Measurements from ENCODE around the gene SLC48A1.
A peak's percentile ranks its signal among the peaks of the same experiment; 100 is the strongest.

Gene SLC48A1

GRCh38 chr12:47741340-47741703 is 31.7 kb upstream of the SLC48A1 start:
- H2AK5ac ChIP-seq (ENCODE audit: low read depth, low read length): no peak overlapping the region
- DNase-seq (ENCODE audit: low spot score): no peak
- no peak overlapping the region for H3K4ac ChIP-seq (ENCODE audit: low read length)
- H3K9me3 ChIP-seq (replicated peaks in 1 of 2; ENCODE audit: control insufficient read depth in 2 of 2, insufficient read depth in 1 of 2, low read depth in 1 of 2, low read length in 2 of 2): no peaks in the 10 kb centered on the region
- no peak overlapping the region for H4K8ac ChIP-seq (ENCODE audit: low read depth, low read length)
- H2BK12ac ChIP-seq (ENCODE audit: low read length): no peak overlapping the region
- H3K36me3 ChIP-seq (replicated peaks in 1 of 2; ENCODE audit: control insufficient read depth in 2 of 2, insufficient read depth in 2 of 2, low read length in 2 of 2): no peaks in the 10 kb centered on the region
- peaks cover 7 to 21% of the 10 kb centered on the region in 2 donors for H3K4me1 ChIP-seq (ENCODE audit: control insufficient read depth in 2 of 2, insufficient read depth in 1 of 2, low read depth in 1 of 2, low read length in 2 of 2)
- H3K4me3 ChIP-seq (ENCODE audit: low read length in 2 of 2): no peak overlapping the region
- no peaks in the 10 kb centered on the region for H3K27me3 ChIP-seq (ENCODE audit: control insufficient read depth in 3 of 3, insufficient read depth in 3 of 3, low read depth in 1 of 3, low read length in 3 of 3)
- no peak overlapping the region for H4K91ac ChIP-seq (ENCODE audit: low read depth, low read length, poor library complexity)
- no peak overlapping the region for H3K23ac ChIP-seq (ENCODE audit: low read depth, low read length, poor library complexity)
- H2BK5ac ChIP-seq (ENCODE audit: low read length): peak overlapping the region; percentile 7
- peak overlapping the region; percentile 37 for H2AFZ ChIP-seq (ENCODE audit: low read length)
- no peaks in the 10 kb centered on the region for H3K79me1 ChIP-seq (ENCODE audit: low read depth, low read length)
- no peak overlapping the region for H3K27ac ChIP-seq (replicated peaks; ENCODE audit: low read length)
- no peak overlapping the region for H3K4me2 ChIP-seq (ENCODE audit: insufficient read depth, low read length, poor library complexity, severe bottlenecking)
- peak overlapping the region; percentile 60 for H3K18ac ChIP-seq (ENCODE audit: low read length)
- H3K14ac ChIP-seq (ENCODE audit: low read length): no peak overlapping the region
- no CpG with 5 or more reads among the region's 4 CpGs for WGBS, 2 donors (ENCODE audit: extremely low coverage in 2 of 2, insufficient read length in 2 of 2, insufficient replicate concordance in 1 of 2)
- H3K9ac ChIP-seq (ENCODE audit: low read depth, low read length, poor library complexity): no peak overlapping the region
- H2BK120ac ChIP-seq (ENCODE audit: low read depth, low read length): peak overlapping the region; percentile 0
- H2BK15ac ChIP-seq (ENCODE audit: low read length): no peak overlapping the region

GRCh38 chr12:47742253-47742825 is 30.7 kb upstream of the SLC48A1 start:
- H3K18ac ChIP-seq (ENCODE audit: low read length): no peak overlapping the region
- no peak overlapping the region for H2BK120ac ChIP-seq (ENCODE audit: low read depth, low read length)
- no peaks in the 10 kb centered on the region for H3K9me3 ChIP-seq (replicated peaks in 1 of 2; ENCODE audit: control insufficient read depth in 2 of 2, insufficient read depth in 1 of 2, low read depth in 1 of 2, low read length in 2 of 2)
- no peak overlapping the region for H3K4me3 ChIP-seq (ENCODE audit: low read length in 2 of 2)
- H3K4ac ChIP-seq (ENCODE audit: low read length): no peak overlapping the region
- no peak overlapping the region for H3K27ac ChIP-seq (replicated peaks; ENCODE audit: low read length)
- H3K14ac ChIP-seq (ENCODE audit: low read length): no peak overlapping the region
- no peak overlapping the region for H2AFZ ChIP-seq (ENCODE audit: low read length)
- no peaks in the 10 kb centered on the region for H3K36me3 ChIP-seq (replicated peaks in 1 of 2; ENCODE audit: control insufficient read depth in 2 of 2, insufficient read depth in 2 of 2, low read length in 2 of 2)
- peaks cover 2 to 17% of the 10 kb centered on the region in 2 donors for H3K4me1 ChIP-seq (ENCODE audit: control insufficient read depth in 2 of 2, insufficient read depth in 1 of 2, low read depth in 1 of 2, low read length in 2 of 2)
- H3K9ac ChIP-seq (ENCODE audit: low read depth, low read length, poor library complexity): no peak overlapping the region
- H3K27me3 ChIP-seq (ENCODE audit: control insufficient read depth in 3 of 3, insufficient read depth in 3 of 3, low read depth in 1 of 3, low read length in 3 of 3): no peaks in the 10 kb centered on the region
- H2BK15ac ChIP-seq (ENCODE audit: low read length): no peak overlapping the region
- no peak overlapping the region for H4K91ac ChIP-seq (ENCODE audit: low read depth, low read length, poor library complexity)
- no CpG with 5 or more reads among the region's 7 CpGs for WGBS, 2 donors (ENCODE audit: extremely low coverage in 2 of 2, insufficient read length in 2 of 2, insufficient replicate concordance in 1 of 2)
- H2BK12ac ChIP-seq (ENCODE audit: low read length): no peak overlapping the region
- no peak overlapping the region for H2BK5ac ChIP-seq (ENCODE audit: low read length)
- H2AK5ac ChIP-seq (ENCODE audit: low read depth, low read length): no peak overlapping the region
- DNase-seq (ENCODE audit: low spot score): no peak
- no peak overlapping the region for H4K8ac ChIP-seq (ENCODE audit: low read depth, low read length)
- H3K79me1 ChIP-seq (ENCODE audit: low read depth, low read length): no peaks in the 10 kb centered on the region
- H3K23ac ChIP-seq (ENCODE audit: low read depth, low read length, poor library complexity): no peak overlapping the region
- no peak overlapping the region for H3K4me2 ChIP-seq (ENCODE audit: insufficient read depth, low read length, poor library complexity, severe bottlenecking)

GRCh38 chr12:47743311-47743860 is 29.7 kb upstream of the SLC48A1 start:
- WGBS, 2 donors (ENCODE audit: extremely low coverage in 2 of 2, insufficient read length in 2 of 2, insufficient replicate concordance in 1 of 2): no CpG with 5 or more reads among the region's 9 CpGs
- Histone ChIP-seq H3K36me3 (replicated peaks in 1 of 2; ENCODE audit: control insufficient read depth in 2 of 2, insufficient read depth in 2 of 2, low read length in 2 of 2) (no peaks in the 10 kb centered on the region), H3K27ac (replicated peaks; ENCODE audit: low read length) (no peak overlapping the region), H3K9me3 (replicated peaks in 1 of 2; ENCODE audit: control insufficient read depth in 2 of 2, insufficient read depth in 1 of 2, low read depth in 1 of 2, low read length in 2 of 2) (no peaks in the 10 kb centered on the region), H3K4me1 (ENCODE audit: control insufficient read depth in 2 of 2, insufficient read depth in 1 of 2, low read depth in 1 of 2, low read length in 2 of 2) (peaks cover 1 to 17% of the 10 kb centered on the region in 2 donors), H3K27me3 (ENCODE audit: control insufficient read depth in 3 of 3, insufficient read depth in 3 of 3, low read depth in 1 of 3, low read length in 3 of 3) (no peaks in the 10 kb centered on the region), H2AFZ (ENCODE audit: low read length) (no peak overlapping the region), H4K91ac (ENCODE audit: low read depth, low read length, poor library complexity) (no peak overlapping the region), H2BK12ac (ENCODE audit: low read length) (no peak overlapping the region), H3K14ac (ENCODE audit: low read length) (peak overlapping the region; percentile 56), H3K9ac (ENCODE audit: low read depth, low read length, poor library complexity) (no peak overlapping the region), H2BK120ac (ENCODE audit: low read depth, low read length) (no peak overlapping the region), H2BK15ac (ENCODE audit: low read length) (no peak overlapping the region), H4K8ac (ENCODE audit: low read depth, low read length) (no peak overlapping the region), H3K4me3 (ENCODE audit: low read length in 2 of 2) (no peak overlapping the region), H2AK5ac (ENCODE audit: low read depth, low read length) (no peak overlapping the region), H3K4ac (ENCODE audit: low read length) (no peak overlapping the region), H3K18ac (ENCODE audit: low read length) (no peak overlapping the region), H2BK5ac (ENCODE audit: low read length) (no peak overlapping the region), H3K79me1 (ENCODE audit: low read depth, low read length) (no peaks in the 10 kb centered on the region), H3K23ac (ENCODE audit: low read depth, low read length, poor library complexity) (no peak overlapping the region), H3K4me2 (ENCODE audit: insufficient read depth, low read length, poor library complexity, severe bottlenecking) (no peak overlapping the region)
- DNase-seq (ENCODE audit: low spot score): no peak

GRCh38 chr12:47744005-47744651 is 28.9 kb upstream of the SLC48A1 start:
- H2BK15ac ChIP-seq (ENCODE audit: low read length): no peak overlapping the region
- no peak overlapping the region for H3K14ac ChIP-seq (ENCODE audit: low read length)
- H3K27me3 ChIP-seq (ENCODE audit: control insufficient read depth in 3 of 3, insufficient read depth in 3 of 3, low read depth in 1 of 3, low read length in 3 of 3): no peaks in the 10 kb centered on the region
- no peak overlapping the region for H3K27ac ChIP-seq (replicated peaks; ENCODE audit: low read length)
- H4K8ac ChIP-seq (ENCODE audit: low read depth, low read length): no peak overlapping the region
- H3K79me1 ChIP-seq (ENCODE audit: low read depth, low read length): no peaks in the 10 kb centered on the region
- no peak overlapping the region for H4K91ac ChIP-seq (ENCODE audit: low read depth, low read length, poor library complexity)
- no peak overlapping the region for H2BK5ac ChIP-seq (ENCODE audit: low read length)
- WGBS, 2 donors (ENCODE audit: extremely low coverage in 2 of 2, insufficient read length in 2 of 2, insufficient replicate concordance in 1 of 2): no CpG with 5 or more reads among the region's 10 CpGs
- DNase-seq (ENCODE audit: low spot score): no peak
- H3K23ac ChIP-seq (ENCODE audit: low read depth, low read length, poor library complexity): peak overlapping the region; percentile 59
- no peaks in the 10 kb centered on the region for H3K9me3 ChIP-seq (replicated peaks in 1 of 2; ENCODE audit: control insufficient read depth in 2 of 2, insufficient read depth in 1 of 2, low read depth in 1 of 2, low read length in 2 of 2)
- no peak overlapping the region for H2BK120ac ChIP-seq (ENCODE audit: low read depth, low read length)
- no peak overlapping the region for H2AFZ ChIP-seq (ENCODE audit: low read length)
- no peak overlapping the region for H2BK12ac ChIP-seq (ENCODE audit: low read length)
- no peaks in the 10 kb centered on the region for H3K36me3 ChIP-seq (replicated peaks in 1 of 2; ENCODE audit: control insufficient read depth in 2 of 2, insufficient read depth in 2 of 2, low read length in 2 of 2)
- peak overlapping the region; percentile 11 for H2AK5ac ChIP-seq (ENCODE audit: low read depth, low read length)
- H3K4me3 ChIP-seq (ENCODE audit: low read length in 2 of 2): no peak overlapping the region
- no peak overlapping the region for H3K4ac ChIP-seq (ENCODE audit: low read length)
- H3K9ac ChIP-seq (ENCODE audit: low read depth, low read length, poor library complexity): no peak overlapping the region
- H3K4me1 ChIP-seq (ENCODE audit: control insufficient read depth in 2 of 2, insufficient read depth in 1 of 2, low read depth in 1 of 2, low read length in 2 of 2): peaks cover 1 to 17% of the 10 kb centered on the region in 2 donors
- H3K4me2 ChIP-seq (ENCODE audit: insufficient read depth, low read length, poor library complexity, severe bottlenecking): no peak overlapping the region
- peak overlapping the region; percentile 15 for H3K18ac ChIP-seq (ENCODE audit: low read length)

Measured in neuronal stem cell (in vitro differentiated cells).